Brain pericyte (primary cell): ENCODE data around the gene SGK1.
A peak's percentile ranks its signal among the peaks of the same experiment; 100 is the strongest.
"Not testable (repeated sequence)": the region's sequence is repeated elsewhere in the genome, so short reads cannot be mapped to it uniquely, and the experiment has no call there.

Experiments
- DNase-seq: peaks from one replicate; pipeline ENCODE4 v3.0.0-alpha.2; 2012; ENCODE audit warnings: low read depth, low spot score

SGK1 gene

GRCh38 chr6:134304381-134304780 lies 13.5 kb downstream of the SGK1 start:
- DNase-seq = not testable (repeated sequence)

DNA sequence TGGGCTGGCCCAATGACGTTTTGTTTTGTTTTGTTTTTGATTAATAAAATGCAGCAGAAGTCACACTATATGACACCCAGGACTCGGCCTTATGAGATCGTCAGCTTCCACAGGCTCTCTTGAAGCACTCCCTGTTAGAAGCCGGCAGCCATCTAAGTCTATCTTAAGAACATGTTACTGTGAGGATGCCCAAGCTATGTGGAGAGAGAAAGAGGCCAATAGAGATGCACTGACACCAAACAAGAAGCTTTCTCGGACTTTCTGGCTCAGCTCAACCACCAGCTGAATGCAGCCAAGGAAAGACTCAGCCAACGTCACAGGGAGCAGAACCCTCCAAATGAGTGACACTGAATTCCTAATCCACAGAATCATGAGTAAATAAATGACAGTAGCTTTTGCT lies 14.0 kb downstream of the SGK1 start:
- no peak for DNase-seq

GRCh38 chr6:134299236-134299635 lies 18.7 kb downstream of the SGK1 start:
- DNase-seq = no peak

DNA sequence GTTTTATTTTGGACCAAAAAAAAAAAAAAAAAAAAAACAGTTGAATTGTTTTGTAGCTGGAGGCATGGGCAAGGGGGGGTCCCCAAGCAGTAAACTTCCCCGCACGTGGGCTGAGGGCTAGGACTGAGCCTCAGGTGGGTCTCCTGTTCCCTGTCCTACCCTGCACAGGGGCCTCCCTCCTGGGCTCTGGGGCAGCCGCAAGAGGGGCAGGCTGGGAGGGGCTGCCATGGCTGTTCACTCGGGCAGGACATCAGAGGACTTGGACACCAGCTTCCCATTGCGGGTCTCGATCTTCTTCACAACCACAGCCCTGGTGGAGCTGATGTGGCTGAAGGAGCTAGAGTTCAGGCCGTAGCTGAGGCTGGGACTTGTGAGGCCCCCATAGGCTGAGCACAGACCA lies 21.1 kb downstream of the SGK1 start:
- no peak for DNase-seq

DNA sequence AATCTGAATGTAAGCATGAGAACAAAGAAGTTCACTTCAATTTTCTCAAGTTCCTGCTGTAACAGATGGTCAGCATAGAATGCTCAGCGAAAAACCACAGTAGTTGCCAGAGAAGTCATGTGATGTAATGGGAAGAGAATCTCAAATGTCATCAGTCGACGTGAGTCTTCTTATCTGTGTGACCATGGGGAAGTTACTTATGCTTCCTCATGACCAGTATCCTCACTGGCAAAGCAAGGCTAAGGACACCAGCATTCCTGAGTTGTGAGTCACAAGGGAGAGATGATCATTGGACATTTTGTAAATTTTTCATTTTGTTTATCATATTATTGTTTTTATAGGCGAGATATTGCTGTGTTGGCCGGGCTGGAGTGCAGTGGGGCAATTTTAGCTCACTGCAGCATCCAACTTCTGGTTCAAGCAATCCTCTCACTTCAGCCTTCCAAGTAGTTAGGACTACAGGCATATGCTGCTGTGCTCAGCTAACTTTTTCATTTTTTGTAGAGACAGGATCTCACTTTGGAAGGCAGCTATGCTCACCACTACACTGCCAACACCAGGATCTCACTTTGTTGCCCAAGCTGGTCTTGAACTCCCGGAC lies 21.9 kb downstream of the SGK1 start:
- peak; percentile 79 for DNase-seq

DNA sequence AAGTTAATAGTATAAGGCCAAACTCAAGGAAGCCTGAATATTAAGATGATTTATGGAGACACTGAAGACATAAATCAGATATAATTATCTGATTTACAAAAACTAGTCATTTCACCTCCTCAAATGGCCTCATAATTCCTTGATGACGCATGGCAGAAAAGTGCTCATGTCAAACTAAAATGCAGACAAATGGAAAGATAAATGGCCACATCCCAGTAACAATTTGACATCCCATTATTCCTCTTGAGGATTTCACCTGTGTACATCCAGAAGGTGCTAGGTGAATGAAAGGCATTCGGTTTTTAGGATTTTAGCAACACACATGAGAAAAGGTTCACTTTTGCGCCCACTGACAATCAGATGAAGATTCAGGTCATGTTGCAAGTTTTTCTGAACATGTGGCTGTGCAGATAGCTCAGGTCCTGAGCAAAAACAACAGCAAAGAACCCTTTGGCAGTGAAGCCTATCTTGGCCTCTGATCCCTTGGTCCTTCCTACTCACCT lies 24.2 kb downstream of the SGK1 start:
- DNase-seq = no peak

DNA sequence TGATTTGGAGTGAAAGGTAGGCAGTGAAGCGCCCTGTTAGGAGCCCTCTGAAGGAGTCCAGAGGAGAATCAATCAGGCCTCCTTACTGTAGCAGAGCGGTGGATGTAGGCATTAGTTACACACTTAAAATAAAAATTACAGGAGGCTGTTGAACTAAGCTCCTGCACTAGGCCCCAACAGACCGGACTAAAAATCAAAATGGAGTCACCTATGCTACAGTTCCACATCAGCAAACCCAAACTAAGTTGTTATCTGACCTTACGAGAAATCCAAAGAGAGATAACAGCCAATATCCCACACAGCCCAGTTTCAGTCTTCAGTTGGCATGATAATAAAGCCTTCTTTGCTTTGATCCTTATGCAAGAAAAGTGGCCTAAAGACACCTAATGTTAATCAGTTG lies 26.8 kb downstream of the SGK1 start:
- DNase-seq = no peak

DNA sequence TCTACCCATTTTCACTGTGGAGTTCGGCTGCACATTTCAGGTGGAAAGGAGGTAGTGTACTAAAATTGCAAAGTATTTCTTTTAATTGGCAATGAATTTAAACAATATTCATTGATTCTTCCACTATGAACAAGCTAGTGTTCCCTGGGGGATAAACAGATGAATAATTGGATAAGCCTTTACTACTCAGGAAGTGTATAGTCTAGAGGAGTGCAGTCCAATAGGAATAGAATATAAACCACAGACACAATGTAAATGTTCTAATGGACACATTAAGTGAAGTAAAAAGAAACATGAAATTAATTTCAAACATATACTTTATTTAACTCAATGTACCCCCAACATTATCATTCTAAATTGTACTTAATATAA lies 28.7 kb downstream of the SGK1 start:
- no peak for DNase-seq

DNA sequence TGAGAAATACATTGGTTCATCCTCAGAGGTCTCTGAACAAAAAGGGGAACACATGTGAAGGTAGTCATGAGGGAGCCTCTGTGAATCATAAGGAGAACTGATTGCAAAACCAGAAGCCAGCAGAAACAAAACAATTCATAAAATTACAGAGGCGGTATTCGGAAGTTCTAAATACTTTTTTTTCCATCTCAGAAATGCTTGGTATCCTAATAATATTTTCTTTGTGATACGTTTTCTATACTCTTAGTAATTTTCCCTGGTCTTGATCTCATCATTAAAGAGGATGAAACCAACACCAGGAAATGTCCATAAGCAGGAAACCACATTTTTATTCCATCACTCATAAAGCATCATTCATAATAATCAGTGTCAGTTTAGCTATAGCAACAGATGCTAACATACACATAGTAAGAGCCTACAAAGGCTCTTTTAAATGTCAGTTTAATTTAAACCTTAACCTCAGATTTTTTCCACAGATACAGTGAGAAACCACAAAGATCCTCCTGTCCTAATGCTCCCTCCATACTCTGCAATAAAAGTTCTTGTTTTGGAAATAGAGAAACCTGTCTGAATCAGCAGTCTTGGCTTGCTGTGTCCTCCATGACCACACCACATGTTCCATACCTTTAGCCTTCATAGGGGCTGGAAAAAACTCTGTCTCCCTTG lies 29.2 kb downstream of the SGK1 start:
- peak; percentile 30 for DNase-seq

- DNase-seq = no peak
Measured at GRCh38 chr6:134287859-134288537, 29.9 kb downstream of the SGK1 start.

DNA sequence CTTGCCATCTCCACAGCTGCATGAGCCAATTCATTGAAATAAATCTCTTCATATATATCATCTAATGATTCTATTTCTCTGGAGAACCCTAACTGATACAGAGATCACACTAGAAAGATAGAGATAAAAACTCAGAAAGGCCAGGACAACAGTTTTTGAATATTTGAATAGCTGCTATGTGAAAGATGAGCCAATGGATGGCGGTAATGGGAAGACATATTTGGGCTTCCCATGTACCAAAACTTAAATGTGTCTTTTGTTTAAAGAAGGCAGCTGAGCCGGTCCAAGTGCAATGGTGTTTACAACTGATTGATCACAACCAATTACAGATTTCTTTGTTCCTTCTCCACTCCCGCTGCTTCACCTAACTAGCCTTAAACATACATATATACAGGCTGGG lies 35.1 kb downstream of the SGK1 start:
- DNase-seq = no peak

- DNase-seq = no peak
Measured at GRCh38 chr6:134281388-134281787, 36.5 kb downstream of the SGK1 start.

DNA sequence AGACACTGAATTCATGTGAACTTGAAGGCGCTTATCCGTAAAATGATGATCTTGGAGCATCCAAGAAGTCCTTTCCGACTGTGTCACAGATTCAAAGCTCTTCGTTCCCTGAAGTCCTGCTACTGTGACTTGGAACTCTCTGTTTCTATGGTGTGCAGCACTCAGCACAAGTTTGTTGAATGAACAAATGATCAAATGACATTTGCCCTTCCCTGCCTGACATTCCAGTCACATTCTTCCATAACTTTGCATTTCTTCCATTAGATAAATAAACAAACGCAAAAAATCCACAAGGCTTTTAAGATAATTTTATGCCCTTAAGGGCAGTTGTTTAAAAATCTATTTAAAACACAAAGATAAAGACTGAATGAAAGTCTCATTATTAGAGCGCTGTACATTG lies 39.9 kb downstream of the SGK1 start:
- no peak for DNase-seq

- DNase-seq = not testable (repeated sequence)
Measured at GRCh38 chr6:134276891-134277377, 41.0 kb downstream of the SGK1 start.

- DNase-seq = no peak
Measured at GRCh38 chr6:134272374-134272773, 45.5 kb downstream of the SGK1 start.

DNA sequence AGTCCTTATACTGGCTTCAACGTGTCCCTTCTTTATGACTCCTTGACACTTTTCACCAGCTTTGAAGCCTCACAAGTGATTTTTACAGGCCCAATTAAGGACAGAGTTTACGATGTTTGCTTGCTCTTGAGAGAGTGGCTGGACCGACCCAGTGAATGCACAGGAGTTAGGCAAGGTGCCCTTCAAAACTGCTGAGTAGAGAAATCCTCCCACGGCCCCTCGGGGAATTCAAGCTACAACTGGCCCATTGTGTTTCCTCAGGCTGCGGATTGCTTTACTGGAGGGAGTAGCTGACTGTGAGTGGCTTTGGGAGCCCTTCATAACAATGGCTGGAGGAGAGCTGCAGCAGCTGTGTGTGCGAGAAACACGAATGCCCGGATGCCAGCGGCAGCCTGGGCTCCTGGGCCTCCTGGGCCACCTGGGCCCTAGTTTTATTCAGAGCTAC lies 50.0 kb downstream of the SGK1 start:
- no peak for DNase-seq

GRCh38 chr6:134266776-134267175 lies 51.1 kb downstream of the SGK1 start:
- no peak for DNase-seq

DNA sequence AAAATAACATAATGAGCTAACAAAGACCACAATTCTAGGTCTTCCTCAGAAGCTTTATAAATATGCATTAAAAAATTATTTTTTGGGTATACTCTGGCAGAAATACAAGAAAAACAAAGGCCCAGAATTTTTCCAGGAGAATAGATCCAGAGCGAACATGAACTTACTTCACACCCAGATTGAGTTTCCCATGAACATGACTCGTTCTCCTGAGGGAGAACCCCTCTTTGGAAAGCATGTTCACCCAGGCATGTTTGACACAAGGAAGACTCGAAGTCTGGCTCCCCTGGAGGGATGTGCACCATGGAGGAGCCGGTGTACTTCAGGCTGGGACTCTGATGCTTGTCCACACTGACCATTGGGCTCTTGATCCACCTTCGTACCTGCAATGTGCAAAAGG lies 56.1 kb downstream of the SGK1 start:
- DNase-seq = no peak

DNA sequence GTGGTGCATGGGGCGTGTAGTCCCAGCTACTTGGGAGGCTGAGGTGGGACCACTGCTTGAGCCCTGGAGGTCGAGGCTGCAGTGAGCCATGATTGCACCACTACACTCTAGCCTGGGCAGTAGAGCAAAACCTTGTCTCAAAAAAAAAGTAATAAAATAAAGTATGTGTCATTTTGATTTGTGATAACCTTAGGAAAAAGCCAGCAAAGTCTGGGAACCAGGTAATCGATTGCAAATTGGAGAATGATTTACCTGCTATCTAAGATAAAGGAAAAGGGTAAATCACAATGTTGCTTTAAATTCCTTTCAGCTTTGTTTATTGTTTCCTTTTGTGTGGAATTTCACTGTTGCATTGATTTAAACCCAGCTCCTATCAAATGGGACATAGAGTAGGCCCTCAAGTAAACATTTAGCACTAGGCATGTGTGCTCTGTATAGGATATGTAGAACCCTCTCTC lies 59.0 kb downstream of the SGK1 start:
- DNase-seq = no peak

- no peak for DNase-seq
Measured at GRCh38 chr6:134257516-134257915, 60.4 kb downstream of the SGK1 start.

DNA sequence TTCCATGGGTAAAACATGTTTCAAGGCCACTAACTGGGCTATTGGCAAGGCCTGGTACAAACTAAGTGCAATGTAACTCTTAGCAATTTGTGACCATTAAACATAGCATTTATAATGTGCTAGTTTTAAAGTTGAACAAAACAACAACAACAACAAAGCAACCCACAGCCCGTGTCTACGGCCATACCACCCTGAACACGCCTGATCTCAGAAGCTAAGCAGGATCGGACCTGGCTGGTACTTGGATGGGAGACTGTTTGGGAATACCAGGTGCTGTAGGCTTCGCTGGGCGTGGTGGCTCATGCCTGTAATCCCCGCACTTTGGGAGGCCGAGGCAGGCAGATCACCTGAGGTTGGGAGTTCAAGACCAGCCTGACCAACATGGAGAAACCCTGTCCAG lies 61.0 kb downstream of the SGK1 start:
- DNase-seq = no peak

DNA sequence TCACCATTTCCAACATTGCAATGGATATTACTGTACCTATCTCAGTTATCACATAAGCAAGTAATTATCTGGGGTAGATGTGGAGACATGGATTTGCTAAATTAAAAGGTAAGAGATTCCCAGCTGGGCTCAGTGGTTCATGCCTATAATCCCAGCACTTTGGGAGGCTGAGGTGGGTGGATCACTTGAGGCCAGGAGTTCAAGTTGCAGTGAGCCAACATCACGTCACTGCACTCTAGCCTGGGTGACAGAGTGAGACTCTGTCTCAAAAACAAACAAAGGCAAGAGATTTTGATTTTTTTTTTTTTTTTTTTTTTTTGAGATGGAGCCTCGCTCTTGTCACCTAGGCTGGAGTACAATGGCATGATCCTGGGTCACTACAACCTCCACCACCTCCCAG lies 62.6 kb downstream of the SGK1 start:
- DNase-seq = not testable (repeated sequence)

DNA sequence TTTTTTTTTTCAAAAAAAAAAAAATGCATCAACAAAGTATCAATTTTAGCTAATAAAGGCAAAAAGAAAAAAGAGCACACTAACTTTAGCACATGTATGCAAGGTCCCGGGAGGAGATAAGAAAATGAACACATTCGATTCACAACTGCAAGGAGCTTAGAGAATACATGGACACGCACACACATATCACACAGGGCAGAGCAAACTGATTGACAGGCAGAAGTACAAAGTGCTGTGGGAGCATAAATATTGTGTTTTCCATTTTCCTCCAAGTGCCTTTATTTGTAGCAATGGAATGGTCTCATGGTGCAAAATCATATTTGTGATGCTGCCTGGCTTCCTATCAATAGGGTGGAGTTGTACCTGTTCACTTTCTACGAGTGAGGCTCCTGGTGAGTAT lies 63.8 kb downstream of the SGK1 start:
- DNase-seq = no peak
